GM19193 (cell line): Measurements from ENCODE around the gene NRARP.

Source experiments
- POLR2A ChIP-seq: IDR thresholded peaks from 4 replicates; pipeline ENCODE4 v1.6.1; 2011; ENCODE audit not compliant: insufficient read depth, insufficient read length; ENCODE audit errors: extremely low read depth

Gene NRARP

DNA sequence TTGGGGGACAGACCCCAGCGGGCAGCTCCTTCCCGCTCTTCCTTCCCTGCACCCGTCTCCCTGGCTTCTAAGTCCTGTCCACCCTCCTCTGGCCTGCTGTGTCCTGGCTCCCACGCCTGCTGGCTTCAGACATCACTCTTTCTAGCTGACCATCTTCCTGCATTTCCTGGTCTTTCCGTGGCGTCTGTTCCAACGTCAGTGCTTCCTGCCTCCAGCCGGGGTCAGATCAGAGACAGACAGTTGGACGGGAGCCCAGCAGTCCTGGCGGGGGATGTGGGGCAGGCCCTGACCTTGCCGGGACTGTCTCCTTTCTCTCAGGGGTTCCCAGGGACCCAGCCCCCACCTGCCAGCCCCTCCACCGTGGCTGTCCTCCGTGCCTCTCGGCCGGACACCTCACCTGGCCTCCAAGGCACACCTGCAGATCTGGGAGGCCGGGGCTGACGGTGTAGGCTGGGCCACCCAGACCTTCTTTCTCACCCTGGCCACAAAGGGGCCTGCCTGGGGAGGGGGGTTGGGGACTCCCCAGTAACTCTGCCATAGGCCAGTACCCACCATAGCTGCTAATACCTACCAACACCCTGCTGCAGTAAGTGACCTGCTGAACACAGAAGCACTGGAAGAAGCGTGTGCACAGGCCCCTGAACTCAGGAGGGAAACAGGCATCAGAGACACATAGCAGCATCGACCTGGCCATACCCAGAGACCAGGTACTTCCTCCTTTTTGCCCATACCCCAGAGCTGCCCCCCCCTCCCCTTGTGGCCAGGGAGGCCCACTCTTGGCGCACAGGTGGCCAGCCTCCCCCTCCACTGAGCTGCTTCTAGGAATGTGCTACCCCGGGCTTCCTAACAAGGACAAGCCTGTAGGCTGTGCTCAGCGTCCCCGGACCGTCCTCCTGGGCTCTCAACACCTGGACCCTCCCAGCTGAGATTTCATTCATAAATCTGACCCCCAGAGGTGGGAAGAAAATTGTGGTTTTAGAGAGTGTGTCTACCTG, 5.1 kb downstream of the NRARP start:
- TF ChIP-seq POLR2A = no peak

- TF ChIP-seq POLR2A = no peak
Observed at GRCh38 chr9:137295849-137296669, 6.0 kb downstream of the NRARP start.

DNA sequence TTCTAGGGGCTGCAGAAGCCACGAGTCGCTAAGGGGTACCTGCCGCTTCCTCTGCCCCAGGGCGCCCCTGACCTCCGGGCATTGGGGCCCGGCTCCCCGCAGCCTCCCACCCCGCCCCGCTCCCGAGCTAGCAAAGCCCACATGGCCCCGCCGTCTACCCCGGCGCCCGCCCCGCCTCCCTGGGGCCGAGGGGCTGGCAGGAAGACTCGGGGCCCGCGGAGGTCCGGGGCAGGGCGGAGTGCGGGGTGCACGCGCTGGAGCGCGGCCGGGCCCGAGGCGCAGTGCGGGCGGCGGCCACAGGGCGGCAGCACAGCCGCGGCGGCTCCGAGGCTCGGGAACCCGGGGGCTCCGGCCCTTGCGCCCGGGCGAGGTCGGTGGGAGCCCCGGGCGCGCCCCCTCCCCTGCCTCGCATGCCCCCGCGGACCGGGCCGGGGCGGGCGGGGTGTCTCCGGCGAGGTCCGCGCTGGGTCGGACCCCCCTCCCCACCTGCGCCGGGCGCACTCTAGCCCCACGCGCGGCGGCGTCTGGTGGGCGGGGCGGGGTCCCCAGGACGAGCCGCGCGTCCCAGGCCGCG, 6.7 kb downstream of the NRARP start:
- no peak for TF ChIP-seq POLR2A

GRCh38 chr9:137294681-137295237, 7.3 kb downstream of the NRARP start:
- no peak for TF ChIP-seq POLR2A

GRCh38 chr9:137294091-137294680, 7.9 kb downstream of the NRARP start:
- TF ChIP-seq POLR2A = no peak

DNA sequence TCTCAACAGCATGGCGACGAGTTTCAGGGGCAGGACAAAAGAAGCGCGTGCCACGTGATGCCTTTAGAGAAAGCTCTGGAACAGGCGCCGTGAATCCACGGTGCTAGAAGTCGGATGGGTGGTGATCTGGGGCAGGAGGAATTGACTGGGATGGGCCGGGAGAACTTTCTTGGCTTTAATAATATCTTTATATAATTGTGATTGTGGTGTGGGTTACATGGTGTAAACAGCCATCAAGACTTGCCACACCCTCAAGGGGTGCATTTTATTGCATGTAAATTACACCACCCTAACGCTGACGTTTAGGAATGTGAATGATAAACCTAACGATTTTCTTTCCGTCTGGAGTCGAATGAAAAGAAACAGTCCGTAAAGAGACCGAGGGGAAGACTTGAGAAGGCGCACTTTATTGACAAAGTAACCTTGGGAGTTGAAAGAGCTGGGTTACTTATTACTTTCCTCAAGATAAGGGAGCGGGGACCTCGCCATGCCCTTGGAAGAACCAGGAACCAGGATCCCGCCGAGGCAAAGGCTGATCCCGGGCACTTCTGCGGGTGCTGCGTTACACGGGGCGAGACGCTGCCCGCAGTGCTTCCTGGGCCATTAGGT, 8.5 kb downstream of the NRARP start:
- no peak for TF ChIP-seq POLR2A

DNA sequence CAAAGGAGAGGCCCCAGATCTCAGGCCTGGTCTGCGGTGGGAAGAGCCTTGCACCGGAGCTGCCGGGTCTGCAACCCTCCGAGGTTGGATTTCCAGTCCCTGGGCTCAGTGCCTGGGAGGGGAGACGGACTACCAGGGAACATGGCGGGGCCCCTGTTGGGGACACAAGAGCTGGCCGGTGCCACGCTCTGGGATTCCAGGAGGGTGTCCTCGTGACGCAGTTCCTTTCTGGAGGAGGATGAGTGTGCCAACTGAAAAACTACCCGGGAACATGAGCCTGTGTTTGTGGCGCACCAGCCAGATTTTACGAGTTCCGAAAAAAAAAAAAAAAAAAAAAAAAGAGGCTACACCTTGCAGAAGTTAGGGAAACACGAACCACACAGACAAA, 9.0 kb downstream of the NRARP start:
- no peak for TF ChIP-seq POLR2A

DNA sequence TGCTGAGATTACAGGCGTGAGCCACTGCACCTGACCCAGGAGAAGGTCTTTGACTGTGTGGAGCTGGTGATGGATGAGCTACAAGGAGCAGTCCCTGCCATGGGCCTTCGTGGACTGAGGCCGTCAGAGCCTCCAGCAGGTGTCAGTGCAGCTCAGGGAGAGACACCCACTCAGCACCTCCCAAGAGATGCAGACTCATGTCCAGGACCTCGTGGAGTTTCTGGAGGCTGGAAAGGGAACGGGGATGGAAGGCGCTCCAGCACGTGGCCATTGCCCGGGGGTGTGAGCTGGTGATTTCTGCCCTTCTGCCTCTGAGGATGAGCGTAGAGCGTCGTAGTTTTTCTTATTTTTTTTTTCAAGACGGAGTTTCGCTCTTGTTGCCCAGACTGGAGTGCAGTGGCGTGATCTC, 15.1 kb downstream of the NRARP start:
- TF ChIP-seq POLR2A = no peak

- TF ChIP-seq POLR2A = no peak
Observed at GRCh38 chr9:137281345-137282116, 20.5 kb downstream of the NRARP start.

DNA sequence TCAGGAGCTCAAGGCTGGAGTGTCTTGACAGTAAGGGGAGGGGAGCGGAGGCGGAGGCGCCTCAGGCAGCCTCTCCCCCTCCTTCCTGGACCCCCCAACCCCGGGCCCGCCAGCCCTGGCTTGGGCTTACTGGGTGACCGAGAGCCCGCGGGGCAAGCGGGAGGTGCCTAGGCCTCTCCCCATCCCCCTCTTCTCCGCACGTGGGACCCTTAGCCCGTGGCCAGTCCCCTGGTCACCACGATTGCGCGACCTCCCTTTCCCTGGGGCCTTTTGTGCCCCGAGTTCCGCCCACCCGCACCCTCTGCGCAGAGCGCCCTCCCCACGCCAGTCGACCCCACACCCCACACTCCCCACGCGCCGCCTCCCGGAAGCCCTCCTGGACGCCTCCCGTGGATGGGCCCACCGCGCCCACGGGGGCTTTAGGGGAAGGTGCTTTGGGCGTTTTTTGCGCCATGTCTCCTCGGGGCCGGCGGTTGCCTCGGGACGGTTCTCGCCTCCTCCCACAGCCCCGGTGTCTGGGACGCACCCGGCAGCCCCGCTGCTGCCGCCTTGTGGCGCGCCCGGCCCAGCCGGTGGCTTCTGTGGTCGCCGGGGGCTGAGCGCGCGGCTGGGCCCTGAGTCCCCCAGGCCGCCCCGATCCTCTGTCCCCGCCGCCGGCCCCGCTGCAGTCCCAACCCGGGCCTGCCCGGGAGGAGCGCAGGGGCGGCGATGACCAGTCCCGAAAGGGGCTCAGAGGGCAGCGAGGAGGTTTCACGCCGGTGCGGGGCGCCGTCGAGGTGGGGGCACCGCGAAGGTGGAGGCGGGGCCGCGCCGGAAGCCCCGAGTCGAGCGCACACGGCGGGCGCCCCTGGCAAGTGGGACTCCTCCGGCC, 21.4 kb downstream of the NRARP start:
- TF ChIP-seq POLR2A = no peak

- no peak for TF ChIP-seq POLR2A
Observed at GRCh38 chr9:137279741-137280473, 22.2 kb downstream of the NRARP start.

- no peak for TF ChIP-seq POLR2A
Observed at GRCh38 chr9:137278721-137279711, 23.1 kb downstream of the NRARP start.
